ENCODE measurements around the gene RHAG.
"Not testable (repeated sequence)": the region's sequence is repeated elsewhere in the genome, so short reads cannot be mapped to it uniquely, and the experiment has no call there.

- not testable (repeated sequence) for TF ChIP-seq ATF3 (IDR thresholded peaks at IDR 0.05); CTCF (IDR thresholded peaks at IDR 0.05 in 2 of 3, conservative IDR thresholded peaks at IDR 0.05 in 1 of 3; ENCODE audit: borderline replicate concordance in 1 of 3, insufficient read depth in 1 of 3, low read depth in 2 of 3, low read length in 2 of 3); EZH2phosphoT487 (IDR thresholded peaks at IDR 0.05; ENCODE audit: borderline replicate concordance)
These were observed 27.4 kb upstream of the RHAG start for GRCh38 chr6:49664054-49664453.
